GM12878 (cell line): ENCODE measurements around the gene DHX34. TPM values are rescaled to one million over a fixed set of nuclear protein-coding genes. Genes with fewer than 3 reads are reported as not detected.

Experiments used
- ATAC-seq: fragments of 200-7000 bp; cut with Tn5 transposase; 3 replicates; pipeline ENCODE4 v1.9.1; 2020; ENCODE audit warnings: mild to moderate bottlenecking, moderate library complexity
- BruUV-seq: library from RNA; stranded (reverse); fragments of 400-500 nt; replicated peaks from 2 replicates; lab custom pipeline; 2021; lab: Mats Ljungman, UMichigan
- CTCF ChIA-PET: fragments of 300-600 bp; sonication (Branson Sonifier 250); formaldehyde crosslinking; extraction: SDS; loops from one replicate; lab custom pipeline; 2021; ENCODE audit warnings: inconsistent platforms; lab: Yijun Ruan, JAX
- POLR2A ChIA-PET: fragments of 350-600 bp; formaldehyde crosslinking; extraction: SDS; loops from one replicate; lab custom pipeline; 2021; ENCODE audit warnings: inconsistent platforms; lab: Charles Lee
- RAD21 ChIA-PET: fragments of 300-600 bp; sonication (Branson Sonifier 250); formaldehyde crosslinking; loops from one replicate; lab custom pipeline; 2023; ENCODE audit warnings: antibody characterized with exemption; ENCODE audit not compliant: unreplicated experiment; lab: Charles Lee
- SMC1A ChIA-PET: fragments of 300-600 bp; sonication (Branson Sonifier 250); formaldehyde crosslinking; loops from one replicate; lab custom pipeline; 2023; ENCODE audit not compliant: unreplicated experiment, uncharacterized antibody; lab: Charles Lee
- DNase-seq: peaks from one replicate; pipeline ENCODE4 v3.0.0-alpha.2; 2011; ENCODE audit warnings: low read depth, low spot score
- FAIRE-seq: peaks from 3 replicates; lab custom pipeline; 2011; peaks lifted over from hg19 to GRCh38; lab: Jason Lieb, UNC
- H2AFZ ChIP-seq: 2 replicates; pipeline ENCODE4 v1.6.0; 2011; ENCODE audit warnings: low read depth, low read length, control low read depth; ENCODE audit not compliant: control insufficient read depth
- H3K27ac ChIP-seq: 2 replicates; pipeline ENCODE4 v1.5.1; 2011; ENCODE audit warnings: control low read depth; ENCODE audit not compliant: control insufficient read depth, insufficient read depth
- H3K27me3 ChIP-seq, 2 experiments: replicated peaks in 1 of 2; 2 replicates each; pipeline versions ENCODE4 v1.6.0 to v1.6.1; 2011; ENCODE audit warnings: low read length in 1 of 2; ENCODE audit not compliant: control insufficient read depth in 2 of 2, insufficient read depth in 2 of 2
- H3K36me3 ChIP-seq, 2 experiments: 2 replicates each; pipeline ENCODE4 v1.5.1; 2011; ENCODE audit warnings: low read length in 1 of 2; ENCODE audit not compliant: control insufficient read depth in 2 of 2, insufficient read depth in 2 of 2
- H3K4me1 ChIP-seq: 2 replicates; pipeline ENCODE4 v1.6.1; 2011; ENCODE audit warnings: mild to moderate bottlenecking, low read length, moderate library complexity, mixed read lengths; ENCODE audit not compliant: control insufficient read depth, insufficient read depth
- H3K4me2 ChIP-seq: 2 replicates; pipeline ENCODE4 v1.6.0; 2011; ENCODE audit warnings: control low read depth; ENCODE audit not compliant: control insufficient read depth, insufficient read depth
- H3K4me3 ChIP-seq: fragments of 200-600 bp; sonication (generic); 2 replicates; pipeline ENCODE4 v1.5.1; 2016
- H3K79me2 ChIP-seq: 2 replicates; pipeline ENCODE4 v1.6.0; 2011; ENCODE audit warnings: low read length; ENCODE audit not compliant: control insufficient read depth, insufficient read depth
- H3K9ac ChIP-seq: 2 replicates; pipeline ENCODE4 v1.8.0; 2011; ENCODE audit warnings: low read length, control low read depth, mixed read lengths; ENCODE audit not compliant: control insufficient read depth, insufficient read depth
- H3K9me3 ChIP-seq: replicated peaks from 3 replicates; pipeline ENCODE4 v1.5.1; 2011; ENCODE audit warnings: mild to moderate bottlenecking, low read length; ENCODE audit not compliant: control insufficient read depth, insufficient read depth
- H4K20me1 ChIP-seq: 2 replicates; pipeline ENCODE4 v1.6.0; 2011; ENCODE audit not compliant: control insufficient read depth, insufficient read depth
- CBX5 ChIP-seq: sonication (generic); IDR thresholded peaks from 2 replicates; pipeline ENCODE4 v1.6.1; 2016; ENCODE audit warnings: low read depth, moderate library complexity, mild to moderate bottlenecking, inconsistent platforms
- GATAD2B ChIP-seq: fragments of 450-650 bp; conservative IDR thresholded peaks from 2 replicates; pipeline ENCODE4 v1.6.1; 2017; ENCODE audit warnings: low read depth, mild to moderate bottlenecking, moderate library complexity
- HDAC6 ChIP-seq: fragments of 200-600 bp; sonication (generic); IDR thresholded peaks from one replicate; pipeline ENCODE4 v1.8.0; 2017; ENCODE audit warnings: antibody characterized with exemption; ENCODE audit not compliant: unreplicated experiment
- HDGF ChIP-seq: fragments of 450-650 bp; IDR thresholded peaks from 2 replicates; pipeline ENCODE4 v1.6.1; 2016; ENCODE audit warnings: antibody characterized with exemption
- RELA ChIP-seq: fragments of 450-650 bp; IDR thresholded peaks from 2 replicates; pipeline ENCODE4 v1.8.0; 2014; ENCODE audit warnings: borderline replicate concordance; ENCODE audit not compliant: partially characterized antibody
- SIN3A ChIP-seq: IDR thresholded peaks from 2 replicates; pipeline ENCODE4 v1.6.1; 2012; ENCODE audit warnings: low read depth, low read length, improper control_type of control experiment
- SIX5 ChIP-seq: IDR thresholded peaks from 2 replicates; pipeline ENCODE4 v1.6.1; 2011; ENCODE audit warnings: mild to moderate bottlenecking, low read depth, low read length, moderate library complexity; ENCODE audit not compliant: severe bottlenecking
- SUPT20H ChIP-seq: IDR thresholded peaks from 2 replicates; pipeline ENCODE4 v1.6.1; 2011; ENCODE audit warnings: low read depth, mild to moderate bottlenecking, low read length, moderate library complexity, borderline replicate concordance; ENCODE audit not compliant: control insufficient read depth
- WGBS: methylation state at CpG from one replicate; pipeline ENCODE4 v1.1.6; 2016; ENCODE audit warnings: low lambda C conversion rate; ENCODE audit not compliant: insufficient replicate concordance, insufficient coverage; ENCODE audit errors: missing lambda C conversion rate; 5-methylcytosine and 5-hydroxymethylcytosine counted together
- in situ Hi-C: fragments of 300-500 bp; cut with MboI; formaldehyde crosslinking; loops from 9 replicates; pipeline ENCODE4 v1.14.3; 2018; ENCODE audit warnings: mixed read lengths
- intact Hi-C: fragments of 100-400 bp; cut with micrococcal nuclease; formaldehyde crosslinking; loops from one replicate; pipeline ENCODE4 v1.14.2; 2022; ENCODE audit not compliant: unreplicated experiment
- polyA plus RNA-seq, 11 experiments: library from polyadenylated mRNA; depleted of rRNA in 4 of 11; unstranded in 6 of 11; stranded (reverse) in 5 of 11; fragments of >200 nt; fragmentation: Nextera tagmentation in 4 of 11; fragmentation: Illumina TruSeq in 1 of 11; extraction: Ambion mirVana in 4 of 11; extraction: Trizol in 1 of 11; gene quantifications; 1 replicate in 1 of 11; 2 replicates in 10 of 11; pipeline versions ENCODE4 v1.2.1 to v1.2.3, GENCODE V29; 2011 to 2016; ENCODE audit warnings: inconsistent platforms in 2 of 11, missing spikeins in 2 of 11, low read depth in 1 of 11
- total RNA-seq, 4 experiments: library from RNA; depleted of rRNA in 3 of 4; stranded (reverse); fragments of >200 nt in 3 of 4; fragmentation: Illumina TruSeq in 1 of 4; extraction: Trizol in 1 of 4; gene quantifications; 2 replicates each; pipeline versions ENCODE4 v1.2.1 to v1.2.3, GENCODE V29; 2013 to 2021

DHX34 gene
- total and polyA plus RNA-seq, 10 of the 15 experiments (the other 5 are each of a cell fraction or from before 2014, with no cell fraction given), result 0.19 to 16.9 (median 10.5) TPM

DNA sequence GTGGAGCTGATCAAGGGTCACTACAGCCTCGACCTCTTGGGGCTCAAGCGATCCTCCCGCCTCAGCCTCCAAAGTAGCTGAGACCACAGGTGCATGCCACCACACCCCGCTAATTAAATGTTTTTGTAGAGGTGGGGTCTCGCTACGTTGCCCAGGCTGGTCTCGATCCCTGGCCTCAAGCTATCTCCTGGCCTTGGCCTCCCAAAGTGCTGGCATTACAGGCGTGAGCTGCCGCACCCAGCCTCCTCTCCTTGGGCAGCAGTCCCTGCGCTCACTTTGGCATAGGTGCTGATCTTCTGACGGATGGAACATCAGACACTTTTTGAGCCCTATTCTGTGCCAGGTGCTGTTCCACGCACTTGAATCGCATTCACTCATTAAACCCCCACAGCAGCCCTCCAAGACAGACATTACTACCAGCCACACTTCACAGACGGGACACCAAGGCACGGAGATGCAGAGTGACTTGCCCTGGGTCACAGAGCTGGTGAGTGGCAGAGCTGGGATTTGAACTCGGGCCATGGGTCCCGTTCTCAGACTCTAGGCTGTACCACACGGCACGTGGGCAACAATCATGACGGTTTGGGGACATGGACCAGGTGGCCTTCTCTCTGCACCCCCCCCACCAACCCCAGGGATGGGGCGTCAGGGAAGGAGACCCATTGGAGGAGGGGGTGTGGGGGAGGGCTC, 67.0 kb downstream of the DHX34 start:
- WGBS, result 51% methylated on average over 21 of the region's 21 CpGs
- H3K9ac ChIP-seq, result no peak overlapping the region
- H3K27me3 ChIP-seq, result peaks cover 12 to 15% of the 10 kb centered on the region in 2 experiments
- ChIA-PET RAD21 (no interaction called here), POLR2A (no interaction called here), CTCF (interaction anchor here (1.5 kb wide), 1 partner anchor 131 kb away, joined by 4 read pairs; no protein-coding TSS in a partner anchor), SMC1A (interaction anchor here (1.0 kb wide), 1 partner anchor 17 kb away, joined by 3 read pairs; no protein-coding TSS in a partner anchor)
- no peaks in the 10 kb centered on the region for H4K20me1 ChIP-seq
- BruUV-seq, result no TSS peak
- H3K79me2 ChIP-seq, result no peaks in the 10 kb centered on the region
- H3K4me1 ChIP-seq, result no peaks in the 10 kb centered on the region; the same call in 1 of the 2 replicates
- H3K27ac ChIP-seq, result no peak overlapping the region
- ATAC-seq, result no peak
- no peak for TF ChIP-seq HDAC6
- TF ChIP-seq HDGF, result no peak
- TF ChIP-seq GATAD2B, result no peak
- no peak for TF ChIP-seq SIN3A
- no peak for TF ChIP-seq SIX5
- TF ChIP-seq RELA, result no peak
- TF ChIP-seq CBX5, result no peak
- no peak for TF ChIP-seq SUPT20H
- in situ Hi-C loops (no loop called here), intact Hi-C loops (no loop called here)
- no peaks in the 10 kb centered on the region for H3K36me3 ChIP-seq
- H3K4me2 ChIP-seq, result no peak overlapping the region
- no peak overlapping the region for H3K4me3 ChIP-seq
- H3K9me3 ChIP-seq, result no peaks in the 10 kb centered on the region
- no peak for FAIRE-seq
- no peak for DNase-seq
- H2AFZ ChIP-seq, result no peak overlapping the region
